GM21526 (cell line): Measurements from ENCODE around the gene AKNA.

Source experiments
- ATAC-seq: cut with Tn5 transposase; IDR thresholded peaks from one replicate; pipeline ENCODE4 v1.9.1; 2021; ENCODE audit warnings: moderate library complexity; ENCODE audit not compliant: unreplicated experiment, low FRiP score

The AKNA gene

GRCh38 chr9:114288193-114289091, 99.3 kb downstream of the AKNA start:
- ATAC-seq, result no peak

GRCh38 chr9:114287763-114288192, 100.0 kb downstream of the AKNA start:
- no peak for ATAC-seq

- ATAC-seq, result no peak
Measured at GRCh38 chr9:114287001-114287762, 100.6 kb downstream of the AKNA start.

- no peak for ATAC-seq
Measured at GRCh38 chr9:114286146-114286679, 101.6 kb downstream of the AKNA start.

- ATAC-seq, result no peak
Measured at GRCh38 chr9:114285166-114285867, 102.5 kb downstream of the AKNA start.

- no peak for ATAC-seq
Measured at GRCh38 chr9:114284316-114285060, 103.3 kb downstream of the AKNA start.
